Measurements from ENCODE around the gene CALU.

Gene CALU

GRCh38 chr7:128815289-128815942 lies 76.3 kb downstream of the CALU start:
- DNase-seq = no peak

- DNase-seq = no peak
Observed at GRCh38 chr7:128818694-128819093, 79.5 kb downstream of the CALU start.
